GM19452 (cell line): ENCODE results near the gene SIGLEC7.
A peak's percentile ranks its signal among the peaks of the same experiment; 100 is the strongest.
"Not testable (repeated sequence)": the region's sequence is repeated elsewhere in the genome, so short reads cannot be mapped to it uniquely, and the experiment has no call there.

ENCODE experiments used
- ATAC-seq: cut with Tn5 transposase; IDR thresholded peaks from one replicate; pipeline ENCODE4 v1.9.1; 2021; ENCODE audit not compliant: unreplicated experiment

Gene SIGLEC7

GRCh38 chr19:51166846-51167490 is 24.9 kb downstream of the SIGLEC7 start:
- peak; percentile 55 for ATAC-seq

- ATAC-seq = no peak
Observed at GRCh38 chr19:51168564-51169282, 26.6 kb downstream of the SIGLEC7 start.

- not testable (repeated sequence) for ATAC-seq
Observed at GRCh38 chr19:51169283-51169918, 27.3 kb downstream of the SIGLEC7 start.

- ATAC-seq = no peak
Observed at GRCh38 chr19:51172223-51172622, 30.1 kb downstream of the SIGLEC7 start.

- no peak for ATAC-seq
Observed at GRCh38 chr19:51173681-51174080, 31.6 kb downstream of the SIGLEC7 start.

- no peak for ATAC-seq
Observed at GRCh38 chr19:51179256-51179655, 37.2 kb downstream of the SIGLEC7 start.

- no peak for ATAC-seq
Observed at GRCh38 chr19:51181377-51181912, 39.3 kb downstream of the SIGLEC7 start.

GRCh38 chr19:51181913-51182419 is 39.9 kb downstream of the SIGLEC7 start:
- ATAC-seq = no peak

GRCh38 chr19:51183629-51184028 is 41.5 kb downstream of the SIGLEC7 start:
- ATAC-seq = no peak

- no peak for ATAC-seq
Observed at GRCh38 chr19:51185069-51185867, 43.2 kb downstream of the SIGLEC7 start.

- ATAC-seq = no peak
Observed at GRCh38 chr19:51185868-51186215, 43.7 kb downstream of the SIGLEC7 start.

GRCh38 chr19:51186323-51186722 is 44.2 kb downstream of the SIGLEC7 start:
- no peak for ATAC-seq

- no peak for ATAC-seq
Observed at GRCh38 chr19:51187395-51188226, 45.5 kb downstream of the SIGLEC7 start.

- ATAC-seq = no peak
Observed at GRCh38 chr19:51188227-51188559, 46.1 kb downstream of the SIGLEC7 start.

- ATAC-seq = no peak
Observed at GRCh38 chr19:51192689-51193088, 50.6 kb downstream of the SIGLEC7 start.

GRCh38 chr19:51194527-51195315 is 52.6 kb downstream of the SIGLEC7 start:
- ATAC-seq = no peak

- ATAC-seq = no peak
Observed at GRCh38 chr19:51195316-51195586, 53.1 kb downstream of the SIGLEC7 start.

GRCh38 chr19:51195616-51196015 is 53.5 kb downstream of the SIGLEC7 start:
- no peak for ATAC-seq

- no peak for ATAC-seq
Observed at GRCh38 chr19:51196181-51196580, 54.1 kb downstream of the SIGLEC7 start.

GRCh38 chr19:51198641-51199040 is 56.5 kb downstream of the SIGLEC7 start:
- ATAC-seq = no peak
